Measurements from ENCODE around the gene FADS6.

GRCh38 chr17:74860872-74861661 lies 32.4 kb downstream of the FADS6 start:
- no peak for TF ChIP-seq CTCF (IDR thresholded peaks at IDR 0.05; ENCODE audit: low read length)
- peak; percentile 70 for TF ChIP-seq EZH2 (optimal IDR thresholded peaks at IDR 0.05; ENCODE audit: low read depth, low read length)
- TF ChIP-seq EZH2phosphoT487 (IDR thresholded peaks at IDR 0.05; ENCODE audit: low read length), result no peak
